Kidney epithelial cell (primary cell): ENCODE measurements around the gene MUCL3. TPM values are rescaled to one million over a fixed set of nuclear protein-coding genes. Genes with fewer than 3 reads are reported as not detected.

Experiments
- DNase-seq: peaks from one replicate; pipeline ENCODE4 v3.0.0-alpha.2; 2010; ENCODE audit warnings: low read depth
- H3K27me3 ChIP-seq: 2 replicates; pipeline ENCODE4 v1.6.0; 2011; ENCODE audit warnings: low read length; ENCODE audit not compliant: control insufficient read depth, insufficient read depth
- H3K36me3 ChIP-seq: 2 replicates; pipeline ENCODE4 v1.5.1; 2011; ENCODE audit warnings: low read length; ENCODE audit not compliant: control insufficient read depth, insufficient read depth
- H3K4me3 ChIP-seq: 2 replicates; pipeline ENCODE4 v1.5.1; 2011; ENCODE audit warnings: low read depth, mild to moderate bottlenecking, control low read depth, low read length
- CTCF ChIP-seq: IDR thresholded peaks from 2 replicates; pipeline ENCODE4 v1.5.1; 2011; ENCODE audit warnings: mild to moderate bottlenecking, moderate library complexity, low read length, control low read depth, inconsistent platforms; ENCODE audit not compliant: insufficient read depth, poor library complexity, severe bottlenecking
- total RNA-seq: library from RNA; depleted of rRNA; stranded (reverse); fragments of >200 nt; gene quantifications from 2 replicates; pipeline ENCODE4 v1.2.3, GENCODE V29; 2015

MUCL3 gene
- total RNA-seq, 1 donor from 2014 or later, result not detected

DNA sequence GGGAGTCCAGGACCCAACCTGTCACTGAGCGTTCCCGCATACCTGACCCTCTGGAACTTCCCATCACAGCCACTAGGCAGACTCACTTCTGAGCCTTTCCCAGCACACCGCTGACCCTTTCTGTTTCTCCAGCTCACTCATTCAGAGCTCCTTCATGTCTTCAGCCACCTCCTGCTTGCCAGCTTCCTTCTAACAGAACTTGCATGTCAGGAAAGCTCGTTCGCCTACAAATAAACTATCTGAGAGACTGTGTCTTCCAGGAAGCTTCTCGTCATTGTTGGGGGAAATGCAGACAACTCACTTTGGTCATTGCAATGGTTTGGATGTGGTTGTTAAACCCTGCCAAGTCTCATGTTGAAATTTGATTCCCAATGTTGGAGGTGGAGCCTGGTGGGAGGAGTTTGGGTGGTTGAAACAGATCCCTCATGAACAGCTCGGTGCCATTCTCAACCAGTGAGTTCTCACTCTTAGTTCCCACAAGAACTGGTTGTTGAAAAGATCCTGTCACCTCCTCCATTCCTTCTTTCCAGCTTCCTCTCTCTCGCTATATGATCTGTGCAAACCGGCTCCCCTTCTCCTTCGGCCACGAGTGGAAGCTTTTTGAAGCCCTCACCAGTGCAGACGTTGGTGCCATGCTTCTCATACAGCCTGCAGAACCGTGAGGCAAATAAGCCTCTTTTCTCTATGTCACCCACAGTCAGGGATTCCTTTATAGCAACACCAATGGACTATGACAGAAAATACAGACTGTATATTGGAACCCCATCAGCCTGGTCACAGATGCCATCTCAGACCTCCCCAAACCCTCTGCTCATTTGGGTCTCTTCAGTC lies 41.4 kb downstream of the MUCL3 start:
- DNase-seq, result peak; percentile 70
- H3K27me3 ChIP-seq, result no peaks in the 10 kb centered on the region
- TF ChIP-seq CTCF, result peak; percentile 46
- peak overlapping the region; percentile 7 for H3K4me3 ChIP-seq
- H3K36me3 ChIP-seq, result no peaks in the 10 kb centered on the region

DNA sequence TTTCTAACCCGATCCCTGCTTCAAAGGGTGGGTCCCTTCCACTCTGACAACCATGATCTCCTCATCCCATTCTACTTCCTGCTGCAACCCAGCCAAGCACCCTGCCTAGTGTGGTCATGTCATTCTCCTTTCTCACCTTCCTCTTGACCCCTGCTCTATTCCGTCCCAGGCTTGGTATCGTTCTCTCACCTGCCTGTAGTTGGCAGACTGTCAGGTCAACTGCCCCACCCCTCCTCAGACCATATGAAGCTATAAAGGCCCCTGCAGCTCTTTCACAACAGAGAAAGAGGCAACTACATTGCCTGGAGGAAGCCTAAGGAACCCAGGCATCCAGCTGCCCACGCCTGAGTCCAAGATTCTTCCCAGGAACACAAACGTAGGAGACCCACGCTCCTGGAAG lies 42.7 kb downstream of the MUCL3 start, which contains the start of gene MUC21:
TSS of gene MUC21 (plus strand) at position 280 of the 400 bp plus-strand sequence. CDS start 241 bp downstream, outside the sequence.
- TF ChIP-seq CTCF, result no peak
- H3K27me3 ChIP-seq, result no peaks in the 10 kb centered on the region

DNA sequence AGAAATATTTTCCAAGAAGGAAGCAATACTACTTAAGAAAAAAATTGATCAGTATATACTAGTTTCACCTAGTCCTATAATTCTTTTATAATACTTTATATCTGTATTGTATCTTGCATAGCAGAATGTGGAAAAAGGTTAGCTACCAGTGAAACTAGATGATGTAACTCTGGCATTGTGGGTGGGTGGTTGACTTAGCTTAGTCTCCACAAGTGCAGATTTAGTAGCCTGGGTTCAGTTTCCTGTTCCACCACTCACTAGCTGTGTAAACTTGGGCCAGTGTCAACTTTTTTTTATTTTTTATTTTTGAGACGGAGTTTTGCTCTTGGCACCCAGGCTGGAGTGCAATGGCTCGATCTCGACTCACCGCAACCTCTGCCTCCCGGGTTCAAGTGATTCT lies 44.7 kb downstream of the MUCL3 start:
- no peak for DNase-seq
- H3K36me3 ChIP-seq, result no peaks in the 10 kb centered on the region

More for the DNA sequence above, 42.7 kb downstream of the MUCL3 start, which contains the start of gene MUC21:
- no peak within 1 kb of the TSS for H3K4me3 ChIP-seq
- DNase-seq, result no peak
- no peaks in the 10 kb centered on the region for H3K36me3 ChIP-seq

GRCh38 chr6:30987304-30987703 lies 46.5 kb downstream of the MUCL3 start:
- DNase-seq, result no peak
- H3K27me3 ChIP-seq, result no peaks in the 10 kb centered on the region
- TF ChIP-seq CTCF, result no peak
- no peaks in the 10 kb centered on the region for H3K36me3 ChIP-seq
- no peak overlapping the region for H3K4me3 ChIP-seq

More for the DNA sequence above, 44.7 kb downstream of the MUCL3 start:
- Histone ChIP-seq H3K4me3 (no peak overlapping the region), H3K27me3 (no peaks in the 10 kb centered on the region)
- TF ChIP-seq CTCF, result no peak

GRCh38 chr6:30988209-30988825 lies 47.5 kb downstream of the MUCL3 start:
- DNase-seq, result no peak
- no peak overlapping the region for H3K4me3 ChIP-seq
- no peak for TF ChIP-seq CTCF
- no peaks in the 10 kb centered on the region for H3K27me3 ChIP-seq
- no peaks in the 10 kb centered on the region for H3K36me3 ChIP-seq
